ENCODE measurements around the gene TAS2R50.

Gene TAS2R50

DNA sequence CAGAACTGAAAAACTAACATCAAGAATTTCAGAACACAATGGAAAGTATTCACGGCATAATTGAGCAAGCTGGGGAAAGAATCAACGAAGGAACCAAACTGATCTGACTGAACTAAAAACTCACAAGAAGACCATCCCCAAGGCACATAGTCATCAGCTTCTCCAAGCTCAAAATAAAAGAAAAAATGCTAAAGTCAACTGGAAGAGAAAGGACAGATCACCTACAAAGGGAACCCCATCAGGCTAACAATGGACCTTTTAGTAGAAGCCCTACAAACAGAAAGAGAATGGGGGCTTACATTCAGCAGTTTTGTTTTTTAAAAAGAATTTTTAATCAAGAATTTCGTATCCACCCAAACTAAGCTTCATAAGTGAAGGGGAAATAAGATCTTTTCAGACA, 11.7 kb downstream of the TAS2R50 start:
- H3K36me3 Mint-ChIP-seq: peaks cover 16 to 19% of the 10 kb centered on the region in 2 donors
- no peaks in the 10 kb centered on the region for H3K9me3 Mint-ChIP-seq
- no peak for DNase-seq
- ATAC-seq (replicated peaks): no peak
- no peak overlapping the region for H3K4me3 Mint-ChIP-seq
- H3K27ac Mint-ChIP-seq: no peak overlapping the region
- H3K4me1 Mint-ChIP-seq: peaks cover 2 to 5% of the 10 kb centered on the region in 2 donors
- H3K27me3 Mint-ChIP-seq: no peaks in the 10 kb centered on the region

- DNase-seq: no peak
- H3K4me3 Mint-ChIP-seq: no peak overlapping the region
- peaks cover 13 to 24% of the 10 kb centered on the region in 2 donors for H3K36me3 Mint-ChIP-seq
- peaks cover 0 to 2% of the 10 kb centered on the region in 2 donors for H3K9me3 Mint-ChIP-seq
- no peak overlapping the region for H3K27ac Mint-ChIP-seq
- no peaks in the 10 kb centered on the region for H3K27me3 Mint-ChIP-seq
- H3K4me1 Mint-ChIP-seq: no peaks in the 10 kb centered on the region
- ATAC-seq (replicated peaks): no peak
Measured at GRCh38 chr12:10968765-10969456, 17.8 kb downstream of the TAS2R50 start.

GRCh38 chr12:10967409-10967808, 19.3 kb downstream of the TAS2R50 start:
- H3K27ac Mint-ChIP-seq: no peak overlapping the region
- ATAC-seq (replicated peaks) (no peak), DNase-seq (no peak)
- no peaks in the 10 kb centered on the region for H3K27me3 Mint-ChIP-seq
- no peak overlapping the region for H3K4me3 Mint-ChIP-seq
- H3K36me3 Mint-ChIP-seq: peaks cover 10 to 26% of the 10 kb centered on the region in 2 donors
- H3K4me1 Mint-ChIP-seq: no peaks in the 10 kb centered on the region
- H3K9me3 Mint-ChIP-seq: peaks cover 0 to 2% of the 10 kb centered on the region in 2 donors

GRCh38 chr12:10966314-10966713, 20.4 kb downstream of the TAS2R50 start:
- Mint-ChIP-seq H3K4me1 (peaks cover 3 to 6% of the 10 kb centered on the region in 2 donors), H3K36me3 (peaks cover 11 to 32% of the 10 kb centered on the region in 2 donors)
- ATAC-seq (replicated peaks): no peak

GRCh38 chr12:10965476-10965875, 21.2 kb downstream of the TAS2R50 start:
- Mint-ChIP-seq H3K4me1 (peaks cover 9 to 11% of the 10 kb centered on the region in 2 donors), H3K4me3 (no peak overlapping the region)
- no peak for ATAC-seq (replicated peaks)

More at GRCh38 chr12:10966314-10966713, 20.4 kb downstream of the TAS2R50 start:
- no peaks in the 10 kb centered on the region for H3K27me3 Mint-ChIP-seq
- peaks cover 0 to 2% of the 10 kb centered on the region in 2 donors for H3K9me3 Mint-ChIP-seq
- no peak for DNase-seq
- no peak overlapping the region for H3K27ac Mint-ChIP-seq
- no peak overlapping the region for H3K4me3 Mint-ChIP-seq

DNA sequence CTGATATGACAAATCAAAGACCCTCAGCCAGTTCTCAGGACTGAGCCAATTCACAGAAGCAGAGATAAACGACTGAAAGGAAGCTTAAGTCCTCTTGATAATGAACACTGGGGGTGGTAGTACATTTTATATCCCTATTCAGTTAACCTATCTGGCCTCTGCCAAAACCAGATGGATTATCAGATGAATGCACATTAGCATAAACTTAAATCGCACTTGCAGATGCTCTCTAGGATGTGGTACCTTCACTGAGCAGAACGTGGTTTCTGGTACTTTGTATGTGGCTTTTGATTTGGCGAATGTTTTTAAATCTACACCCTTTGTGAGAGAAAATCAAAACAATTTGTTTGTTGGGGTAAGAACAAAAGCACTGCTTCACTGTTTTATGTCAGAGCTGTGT, 26.5 kb downstream of the TAS2R50 start:
- no peak overlapping the region for H3K27ac Mint-ChIP-seq
- peaks cover 9 to 14% of the 10 kb centered on the region in 2 donors for H3K9me3 Mint-ChIP-seq
- peak in 1 of 2 donors; percentile 27 for ATAC-seq (replicated peaks)
- DNase-seq: no peak
- H3K36me3 Mint-ChIP-seq: peaks cover 32 to 45% of the 10 kb centered on the region in 2 donors
- H3K4me1 Mint-ChIP-seq: peaks cover 10 to 25% of the 10 kb centered on the region in 2 donors
- H3K4me3 Mint-ChIP-seq: no peak overlapping the region
- H3K27me3 Mint-ChIP-seq: no peaks in the 10 kb centered on the region

More at GRCh38 chr12:10965476-10965875, 21.2 kb downstream of the TAS2R50 start:
- no peak for DNase-seq
- Mint-ChIP-seq H3K27me3 (no peaks in the 10 kb centered on the region), H3K36me3 (peaks cover 11 to 32% of the 10 kb centered on the region in 2 donors), H3K9me3 (peaks cover 0 to 2% of the 10 kb centered on the region in 2 donors), H3K27ac (no peak overlapping the region)

DNA sequence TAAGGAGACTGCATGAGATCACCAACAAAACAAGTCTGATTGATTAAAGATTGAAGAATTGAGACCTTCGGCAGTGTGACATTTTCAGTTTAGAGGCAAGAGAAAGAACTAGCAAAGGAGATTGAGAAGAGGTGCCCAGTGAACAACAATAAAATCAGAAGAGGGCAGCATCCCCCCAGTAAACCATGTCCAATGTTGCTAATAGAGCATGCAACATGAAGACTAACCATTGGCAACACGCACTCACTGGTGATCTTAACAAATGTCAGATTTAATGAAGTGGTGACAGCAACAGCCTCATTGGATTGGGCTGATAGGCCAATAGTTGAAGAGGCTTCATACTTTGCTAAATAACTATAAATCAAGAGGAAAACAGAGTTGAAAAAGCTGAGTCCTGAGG, 26.9 kb downstream of the TAS2R50 start:
- Mint-ChIP-seq H3K27me3 (no peaks in the 10 kb centered on the region), H3K9me3 (peaks cover 13 to 17% of the 10 kb centered on the region in 2 donors), H3K27ac (no peak overlapping the region), H3K4me1 (peaks cover 10 to 28% of the 10 kb centered on the region in 2 donors), H3K36me3 (peaks cover 35 to 49% of the 10 kb centered on the region in 2 donors), H3K4me3 (no peak overlapping the region)
- ATAC-seq (replicated peaks) (no peak), DNase-seq (no peak)

DNA sequence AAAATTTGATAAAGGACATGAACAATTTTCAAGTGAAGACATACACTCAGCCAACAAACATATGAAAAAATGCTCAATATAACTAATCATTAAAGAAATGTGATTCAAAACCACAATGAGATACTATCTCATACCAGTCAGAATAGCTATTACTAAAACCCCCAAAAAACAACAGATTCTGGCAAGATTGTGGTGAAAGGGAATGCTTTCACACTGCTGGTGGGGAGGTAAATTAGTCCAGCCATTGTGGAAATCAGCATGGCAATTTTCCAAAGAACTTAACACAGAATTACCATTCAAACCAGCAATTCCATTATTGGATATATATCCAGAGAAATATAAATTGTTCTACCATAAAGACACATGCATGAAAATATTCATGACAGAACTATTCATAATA, 29.0 kb downstream of the TAS2R50 start:
- H3K4me3 Mint-ChIP-seq: no peak overlapping the region
- H3K27me3 Mint-ChIP-seq: no peaks in the 10 kb centered on the region
- peaks cover 41 to 60% of the 10 kb centered on the region in 2 donors for H3K36me3 Mint-ChIP-seq
- no peak overlapping the region for H3K27ac Mint-ChIP-seq
- ATAC-seq (replicated peaks) (no peak), DNase-seq (no peak)
- peaks cover 13 to 32% of the 10 kb centered on the region in 2 donors for H3K4me1 Mint-ChIP-seq
- peaks cover 16 to 22% of the 10 kb centered on the region in 2 donors for H3K9me3 Mint-ChIP-seq

- DNase-seq (no peak), ATAC-seq (replicated peaks) (no peak)
- Mint-ChIP-seq H3K9me3 (peaks cover 16 to 22% of the 10 kb centered on the region in 2 donors), H3K36me3 (peaks cover 42 to 60% of the 10 kb centered on the region in 2 donors), H3K27ac (no peak overlapping the region), H3K27me3 (no peaks in the 10 kb centered on the region), H3K4me1 (peaks cover 8 to 24% of the 10 kb centered on the region in 2 donors), H3K4me3 (no peak overlapping the region)
Measured at GRCh38 chr12:10956085-10956484, 30.6 kb downstream of the TAS2R50 start.

DNA sequence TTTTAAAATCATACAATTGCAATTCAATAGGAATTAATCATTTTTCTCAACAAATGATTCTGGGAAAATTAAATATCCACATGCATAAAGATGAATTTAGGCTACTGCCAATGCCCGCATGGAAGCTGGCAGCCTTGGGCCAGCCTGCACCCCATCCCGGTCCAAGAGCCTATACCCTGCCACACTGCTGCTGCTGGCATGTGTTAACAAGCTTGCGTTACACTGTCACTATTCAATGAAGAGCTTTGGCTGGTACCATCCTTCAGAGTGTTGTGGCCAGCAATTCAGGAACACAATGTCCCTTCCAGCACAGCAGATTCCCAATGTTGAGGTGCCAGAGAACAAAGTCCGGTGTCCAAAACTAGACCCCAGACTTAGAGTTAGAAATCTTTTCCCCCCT, 34.1 kb downstream of the TAS2R50 start:
- H3K27ac Mint-ChIP-seq: no peak overlapping the region
- peaks cover 49 to 63% of the 10 kb centered on the region in 2 donors for H3K36me3 Mint-ChIP-seq
- H3K9me3 Mint-ChIP-seq: peaks cover 28 to 29% of the 10 kb centered on the region in 2 donors
- no peaks in the 10 kb centered on the region for H3K27me3 Mint-ChIP-seq
- H3K4me3 Mint-ChIP-seq: no peak overlapping the region
- peaks cover 5 to 20% of the 10 kb centered on the region in 2 donors for H3K4me1 Mint-ChIP-seq
- no peak for DNase-seq
- ATAC-seq (replicated peaks): no peak

GRCh38 chr12:10943167-10943566, 43.5 kb downstream of the TAS2R50 start:
- DNase-seq: no peak
- Mint-ChIP-seq H3K9me3 (peaks cover 12 to 15% of the 10 kb centered on the region in 2 donors), H3K27ac (no peak overlapping the region), H3K36me3 (peaks cover 6 to 19% of the 10 kb centered on the region in 2 donors), H3K4me1 (peaks cover 9 to 16% of the 10 kb centered on the region in 2 donors), H3K4me3 (no peak overlapping the region), H3K27me3 (no peaks in the 10 kb centered on the region)
- no peak for ATAC-seq (replicated peaks)

DNA sequence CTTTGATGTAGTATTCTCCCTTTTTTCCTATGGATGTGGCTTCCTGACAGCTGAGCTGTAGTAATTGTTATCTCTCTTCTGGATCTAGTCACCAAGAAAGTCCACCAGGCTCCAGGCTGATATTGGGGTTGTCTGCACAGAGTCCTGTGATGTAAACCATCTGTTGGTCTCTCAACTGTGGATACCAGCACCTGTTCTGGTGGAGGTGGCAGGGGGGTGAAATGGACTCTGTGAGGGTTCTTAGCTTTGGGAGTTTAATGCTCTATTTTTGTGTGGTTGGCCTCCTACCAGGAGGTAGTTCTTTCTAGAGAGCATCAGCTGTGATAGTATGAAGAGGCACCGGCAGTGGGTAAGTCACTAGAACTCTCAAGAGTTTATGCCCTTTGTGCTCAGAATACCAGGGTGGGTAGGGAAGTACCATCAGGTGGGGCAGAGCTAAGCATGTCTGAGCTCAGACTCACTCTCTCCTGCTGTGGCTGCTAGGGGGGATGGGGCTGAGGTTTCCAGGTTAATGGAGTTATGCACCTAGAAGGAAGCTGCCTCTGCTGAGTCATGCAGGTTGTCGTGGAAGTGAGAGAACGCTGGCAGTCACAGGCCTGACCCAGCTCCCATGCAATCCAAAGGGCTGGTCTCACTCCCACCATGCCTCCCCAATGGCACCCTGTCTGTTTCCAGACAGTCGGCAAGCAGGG, 44.6 kb downstream of the TAS2R50 start:
- DNase-seq (no peak), ATAC-seq (replicated peaks) (peak; percentile 41 to 47)
- Mint-ChIP-seq H3K36me3 (peaks cover 1 to 8% of the 10 kb centered on the region in 2 donors), H3K27ac (no peak overlapping the region), H3K9me3 (peaks cover 4 to 7% of the 10 kb centered on the region in 2 donors), H3K27me3 (no peaks in the 10 kb centered on the region), H3K4me1 (peaks cover 9 to 16% of the 10 kb centered on the region in 2 donors), H3K4me3 (no peak overlapping the region)

DNA sequence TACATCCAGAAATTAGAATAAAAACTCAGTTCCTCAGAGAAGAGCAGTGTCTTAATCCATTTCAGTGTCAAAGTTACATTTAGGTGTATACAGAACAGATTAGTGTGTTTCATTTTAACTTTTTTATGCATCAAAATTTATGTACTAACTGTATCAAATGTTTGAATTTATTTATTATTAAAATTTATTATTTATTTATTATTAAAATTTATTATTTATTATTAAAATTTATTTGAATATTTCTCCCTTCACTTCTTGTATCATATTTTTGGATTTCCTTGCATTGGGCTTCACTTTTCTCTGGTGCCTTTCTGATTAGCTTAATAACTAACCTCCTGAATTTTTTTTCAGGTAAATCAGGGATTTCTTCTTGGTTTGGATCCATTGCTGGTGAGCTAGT, 45.3 kb downstream of the TAS2R50 start:
- Mint-ChIP-seq H3K9me3 (peaks cover 0 to 4% of the 10 kb centered on the region in 2 donors), H3K27ac (no peak overlapping the region), H3K4me3 (no peak overlapping the region)

GRCh38 chr12:10940389-10940788, 46.3 kb downstream of the TAS2R50 start:
- Mint-ChIP-seq H3K4me3 (no peak overlapping the region), H3K27me3 (no peaks in the 10 kb centered on the region), H3K4me1 (peaks cover 9 to 22% of the 10 kb centered on the region in 2 donors), H3K9me3 (peaks cover 0 to 4% of the 10 kb centered on the region in 2 donors), H3K36me3 (peaks cover 1 to 4% of the 10 kb centered on the region in 2 donors), H3K27ac (no peak overlapping the region)
- DNase-seq: no peak
- ATAC-seq (replicated peaks): no peak

More for the DNA sequence above, 45.3 kb downstream of the TAS2R50 start:
- Mint-ChIP-seq H3K4me1 (peaks cover 9 to 19% of the 10 kb centered on the region in 2 donors), H3K36me3 (peaks cover 1 to 4% of the 10 kb centered on the region in 2 donors), H3K27me3 (no peaks in the 10 kb centered on the region)
- no peak for ATAC-seq (replicated peaks)
- no peak for DNase-seq

All from stimulated activated naive B cell treated with anti-CD40 and anti-IgM and Interleukin-4, amounts not matched to agents 10 μg/mL and 1 μg/mL and 100 μg/mL, for 72 hours (primary cell).